HepG2 (cell line): ENCODE measurements around the gene KRTCAP2. TPM values are rescaled to one million over a fixed set of nuclear protein-coding genes. Genes with fewer than 3 reads are reported as not detected.
A peak's percentile ranks its signal among the peaks of the same experiment; 100 is the strongest.

Source experiments
- ELF3 ChIP-seq: IDR thresholded peaks from 2 replicates; pipeline ENCODE4 v1.6.1; 2016; ENCODE audit warnings: missing genetic modification reagents, missing compliant biosample characterization
- KDM5B ChIP-seq: sonication (generic); formaldehyde crosslinking; IDR thresholded peaks from 2 replicates; pipeline ENCODE4 v1.4.0; 2020; ENCODE audit warnings: missing genetic modification reagents, mild to moderate bottlenecking, borderline replicate concordance
- MTA3 ChIP-seq: sonication (generic); formaldehyde crosslinking; IDR thresholded peaks from 2 replicates; pipeline ENCODE4 v1.4.0; 2020; ENCODE audit warnings: missing genetic modification reagents
- MXD4 ChIP-seq: IDR thresholded peaks from 2 replicates; pipeline ENCODE4 v1.6.1; 2016; ENCODE audit warnings: mild to moderate bottlenecking, missing biosample characterization, missing genetic modification reagents
- NFKB2 ChIP-seq: sonication (generic); formaldehyde crosslinking; IDR thresholded peaks from 2 replicates; pipeline ENCODE4 v1.4.0; 2020; ENCODE audit warnings: missing genetic modification reagents, borderline replicate concordance
- NR2C2 ChIP-seq: sonication (generic); formaldehyde crosslinking; IDR thresholded peaks from 2 replicates; pipeline ENCODE4 v1.4.0; 2020; ENCODE audit warnings: missing genetic modification reagents, mild to moderate bottlenecking, moderate library complexity, borderline replicate concordance
- NR2F1 ChIP-seq, 2 experiments: fragments of 450-650 bp in 1 of 2; formaldehyde crosslinking in 1 of 2; IDR thresholded peaks; 2 replicates each; pipeline versions ENCODE4 v1.5.0 to v1.6.1; 2016 to 2020; ENCODE audit warnings: mild to moderate bottlenecking in 1 of 2, missing compliant biosample characterization in 1 of 2, missing genetic modification reagents in 1 of 2, moderate library complexity in 1 of 2
- SMAD3 ChIP-seq: sonication (generic); formaldehyde crosslinking; IDR thresholded peaks from 2 replicates; pipeline ENCODE4 v1.4.0; 2020; ENCODE audit warnings: missing genetic modification reagents
- XRCC5 ChIP-seq: fragments of 200-400 bp; formaldehyde crosslinking; optimal IDR thresholded peaks from 2 replicates; pipeline ENCODE3; 2017; ENCODE audit warnings: mild to moderate bottlenecking, low read length
- ZFP91 ChIP-seq: sonication (generic); formaldehyde crosslinking; IDR thresholded peaks from 2 replicates; pipeline ENCODE4 v1.9.0; 2022; ENCODE audit warnings: missing genetic modification reagents, mild to moderate bottlenecking, borderline replicate concordance
- ZNF607 ChIP-seq: sonication (generic); formaldehyde crosslinking; IDR thresholded peaks from 2 replicates; pipeline ENCODE4 v1.5.1; 2020; ENCODE audit warnings: missing genetic modification reagents, mild to moderate bottlenecking, borderline replicate concordance
- ZNF839 ChIP-seq: sonication (generic); formaldehyde crosslinking; IDR thresholded peaks from 2 replicates; pipeline ENCODE4 v1.4.0; 2020; ENCODE audit warnings: missing genetic modification reagents, mild to moderate bottlenecking, borderline replicate concordance
- polyA plus RNA-seq, 8 experiments: library from polyadenylated mRNA; depleted of rRNA in 3 of 8; stranded (reverse) in 7 of 8; unstranded in 1 of 8; fragments of >200 nt; fragmentation: Illumina TruSeq in 4 of 8; extraction: Trizol in 4 of 8; gene quantifications; 2 replicates each; pipeline versions ENCODE4 v1.2.1 to v1.2.3, GENCODE V29; 2011 to 2016; ENCODE audit warnings: low read depth in 4 of 8, missing spikeins in 1 of 8, mixed read lengths in 1 of 8; ENCODE audit not compliant: insufficient read depth in 1 of 8
- total RNA-seq, 5 experiments: library from RNA; depleted of rRNA; stranded (reverse); fragments of >200 nt; fragmentation: Illumina TruSeq; extraction: Trizol; gene quantifications; 2 replicates each; pipeline ENCODE4 v1.2.3, GENCODE V29; 2016; ENCODE audit warnings: low read depth in 1 of 5
- TF ChIP-seq, protein P1 (sequence below): IDR thresholded peaks from 2 replicates; pipeline ENCODE4 v1.6.1; 2012; ENCODE audit warnings: inconsistent platforms
- TF ChIP-seq, protein P2 (sequence below): sonication (generic); formaldehyde crosslinking; IDR thresholded peaks from 2 replicates; pipeline ENCODE4 v1.5.0; 2020; ENCODE audit warnings: mild to moderate bottlenecking, missing genetic modification reagents, moderate library complexity
- TF ChIP-seq, protein P3 (sequence below): sonication (generic); formaldehyde crosslinking; IDR thresholded peaks from 2 replicates; pipeline ENCODE4 v1.5.1; 2020; ENCODE audit warnings: missing genetic modification reagents, mild to moderate bottlenecking, borderline replicate concordance
- TF ChIP-seq, protein P4 (sequence below): sonication (generic); formaldehyde crosslinking; IDR thresholded peaks from 2 replicates; pipeline ENCODE4 v1.8.0; 2023; ENCODE audit warnings: mild to moderate bottlenecking, missing genetic modification reagents

The KRTCAP2 gene
- total and polyA plus RNA-seq, 2 of the 13 experiments (the other 11 are each of a cell fraction or from before 2014, with no cell fraction given), result 77.3 to 79.4 TPM

- TF ChIP-seq, protein P1, sequence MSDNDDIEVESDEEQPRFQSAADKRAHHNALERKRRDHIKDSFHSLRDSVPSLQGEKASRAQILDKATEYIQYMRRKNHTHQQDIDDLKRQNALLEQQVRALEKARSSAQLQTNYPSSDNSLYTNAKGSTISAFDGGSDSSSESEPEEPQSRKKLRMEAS, result peak; percentile 26; the same call in 1 of the 2 replicates
- TF ChIP-seq, protein P2, sequence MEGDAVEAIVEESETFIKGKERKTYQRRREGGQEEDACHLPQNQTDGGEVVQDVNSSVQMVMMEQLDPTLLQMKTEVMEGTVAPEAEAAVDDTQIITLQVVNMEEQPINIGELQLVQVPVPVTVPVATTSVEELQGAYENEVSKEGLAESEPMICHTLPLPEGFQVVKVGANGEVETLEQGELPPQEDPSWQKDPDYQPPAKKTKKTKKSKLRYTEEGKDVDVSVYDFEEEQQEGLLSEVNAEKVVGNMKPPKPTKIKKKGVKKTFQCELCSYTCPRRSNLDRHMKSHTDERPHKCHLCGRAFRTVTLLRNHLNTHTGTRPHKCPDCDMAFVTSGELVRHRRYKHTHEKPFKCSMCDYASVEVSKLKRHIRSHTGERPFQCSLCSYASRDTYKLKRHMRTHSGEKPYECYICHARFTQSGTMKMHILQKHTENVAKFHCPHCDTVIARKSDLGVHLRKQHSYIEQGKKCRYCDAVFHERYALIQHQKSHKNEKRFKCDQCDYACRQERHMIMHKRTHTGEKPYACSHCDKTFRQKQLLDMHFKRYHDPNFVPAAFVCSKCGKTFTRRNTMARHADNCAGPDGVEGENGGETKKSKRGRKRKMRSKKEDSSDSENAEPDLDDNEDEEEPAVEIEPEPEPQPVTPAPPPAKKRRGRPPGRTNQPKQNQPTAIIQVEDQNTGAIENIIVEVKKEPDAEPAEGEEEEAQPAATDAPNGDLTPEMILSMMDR, result peak; percentile 95
- TF ChIP-seq, protein P3, sequence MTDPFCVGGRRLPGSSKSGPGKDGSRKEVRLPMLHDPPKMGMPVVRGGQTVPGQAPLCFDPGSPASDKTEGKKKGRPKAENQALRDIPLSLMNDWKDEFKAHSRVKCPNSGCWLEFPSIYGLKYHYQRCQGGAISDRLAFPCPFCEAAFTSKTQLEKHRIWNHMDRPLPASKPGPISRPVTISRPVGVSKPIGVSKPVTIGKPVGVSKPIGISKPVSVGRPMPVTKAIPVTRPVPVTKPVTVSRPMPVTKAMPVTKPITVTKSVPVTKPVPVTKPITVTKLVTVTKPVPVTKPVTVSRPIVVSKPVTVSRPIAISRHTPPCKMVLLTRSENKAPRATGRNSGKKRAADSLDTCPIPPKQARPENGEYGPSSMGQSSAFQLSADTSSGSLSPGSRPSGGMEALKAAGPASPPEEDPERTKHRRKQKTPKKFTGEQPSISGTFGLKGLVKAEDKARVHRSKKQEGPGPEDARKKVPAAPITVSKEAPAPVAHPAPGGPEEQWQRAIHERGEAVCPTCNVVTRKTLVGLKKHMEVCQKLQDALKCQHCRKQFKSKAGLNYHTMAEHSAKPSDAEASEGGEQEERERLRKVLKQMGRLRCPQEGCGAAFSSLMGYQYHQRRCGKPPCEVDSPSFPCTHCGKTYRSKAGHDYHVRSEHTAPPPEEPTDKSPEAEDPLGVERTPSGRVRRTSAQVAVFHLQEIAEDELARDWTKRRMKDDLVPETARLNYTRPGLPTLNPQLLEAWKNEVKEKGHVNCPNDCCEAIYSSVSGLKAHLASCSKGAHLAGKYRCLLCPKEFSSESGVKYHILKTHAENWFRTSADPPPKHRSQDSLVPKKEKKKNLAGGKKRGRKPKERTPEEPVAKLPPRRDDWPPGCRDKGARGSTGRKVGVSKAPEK (CRISPR knock-in tag), result no peak
- TF ChIP-seq NR2F1 (CRISPR knock-in tag; IDR thresholded peaks at IDR 0.05), result peak in 1 of 2 experiments; percentile 37; a peak in 1 of 4 replicates
- TF ChIP-seq ZNF839 (CRISPR knock-in tag), result no peak
- TF ChIP-seq ELF3 (CRISPR knock-in tag), result peak; percentile 66; the same call in 1 of the 2 replicates
- peak; percentile 86; the same call in 1 of the 2 replicates for TF ChIP-seq ZNF607 (CRISPR knock-in tag)
- TF ChIP-seq NFKB2 (CRISPR knock-in tag), result peak; percentile 54; the same call in 1 of the 2 replicates
- TF ChIP-seq MTA3 (CRISPR knock-in tag), result no peak
- peak; percentile 54; the same call in 1 of the 2 replicates for TF ChIP-seq KDM5B (CRISPR knock-in tag)
- TF ChIP-seq, protein P4, sequence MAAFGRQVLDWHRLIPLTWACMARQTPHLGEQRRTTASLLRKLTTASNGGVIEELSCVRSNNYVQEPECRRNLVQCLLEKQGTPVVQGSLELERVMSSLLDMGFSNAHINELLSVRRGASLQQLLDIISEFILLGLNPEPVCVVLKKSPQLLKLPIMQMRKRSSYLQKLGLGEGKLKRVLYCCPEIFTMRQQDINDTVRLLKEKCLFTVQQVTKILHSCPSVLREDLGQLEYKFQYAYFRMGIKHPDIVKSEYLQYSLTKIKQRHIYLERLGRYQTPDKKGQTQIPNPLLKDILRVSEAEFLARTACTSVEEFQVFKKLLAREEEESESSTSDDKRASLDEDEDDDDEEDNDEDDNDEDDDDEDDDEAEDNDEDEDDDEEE (CRISPR knock-in tag), result 0 out of 2 replicates have a peak, but pooled peaks have one; percentile 28
- peak; percentile 51; the same call in 1 of the 2 replicates for TF ChIP-seq ZFP91 (CRISPR knock-in tag)
- peak; percentile 23; the same call in 1 of the 2 replicates for TF ChIP-seq MXD4
- peak; percentile 19; the same call in 1 of the 2 replicates for TF ChIP-seq NR2C2 (CRISPR knock-in tag)
- peak; percentile 76 for TF ChIP-seq XRCC5
- TF ChIP-seq SMAD3 (CRISPR knock-in tag), result peak; percentile 62; the same call in 1 of the 2 replicates
Measured at GRCh38 chr1:155167166-155168104, 5.7 kb downstream of the KRTCAP2 start (continued).
